HG03139 (cell line): Measurements from ENCODE around the gene PDZK1IP1.
"Not testable (repeated sequence)": the region's sequence is repeated elsewhere in the genome, so short reads cannot be mapped to it uniquely, and the experiment has no call there.

ENCODE experiments used
- ATAC-seq: cut with Tn5 transposase; IDR thresholded peaks from one replicate; pipeline ENCODE4 v1.9.1; 2021; ENCODE audit not compliant: unreplicated experiment

PDZK1IP1 gene

DNA sequence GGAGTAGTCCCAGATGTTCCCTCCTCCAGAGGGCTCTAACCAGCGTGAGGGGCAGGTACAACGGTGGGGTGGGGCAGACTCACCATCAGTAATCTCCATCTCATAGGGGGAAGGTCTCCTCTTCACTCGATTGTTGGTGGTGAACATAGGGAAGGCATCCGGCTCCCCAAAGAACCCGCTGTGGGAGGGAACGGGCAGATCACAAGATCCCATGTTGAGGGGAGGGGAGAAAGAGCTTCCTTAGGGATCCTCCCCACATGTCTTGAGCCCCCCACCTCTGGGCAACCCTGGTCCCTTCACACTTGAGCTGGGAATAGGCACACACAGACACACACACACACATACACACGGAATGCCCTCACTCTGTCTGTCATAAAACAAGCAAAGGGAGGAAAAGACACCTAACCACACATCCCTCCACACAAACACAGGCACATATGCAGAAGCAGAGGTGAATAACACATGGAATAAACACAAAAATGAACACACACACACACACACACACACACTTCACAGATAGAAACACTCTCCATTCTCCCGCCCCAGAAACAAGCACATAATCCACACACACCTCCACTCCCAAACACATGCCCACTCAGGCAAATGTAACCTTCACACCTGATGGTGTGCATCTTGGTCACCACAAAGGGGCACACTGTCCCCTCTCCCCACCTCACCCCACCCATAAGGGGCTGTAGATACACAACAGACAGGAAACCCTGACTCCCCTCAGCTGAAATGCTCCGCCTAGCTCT lies 34.3 kb upstream of the PDZK1IP1 start:
- ATAC-seq: no peak

DNA sequence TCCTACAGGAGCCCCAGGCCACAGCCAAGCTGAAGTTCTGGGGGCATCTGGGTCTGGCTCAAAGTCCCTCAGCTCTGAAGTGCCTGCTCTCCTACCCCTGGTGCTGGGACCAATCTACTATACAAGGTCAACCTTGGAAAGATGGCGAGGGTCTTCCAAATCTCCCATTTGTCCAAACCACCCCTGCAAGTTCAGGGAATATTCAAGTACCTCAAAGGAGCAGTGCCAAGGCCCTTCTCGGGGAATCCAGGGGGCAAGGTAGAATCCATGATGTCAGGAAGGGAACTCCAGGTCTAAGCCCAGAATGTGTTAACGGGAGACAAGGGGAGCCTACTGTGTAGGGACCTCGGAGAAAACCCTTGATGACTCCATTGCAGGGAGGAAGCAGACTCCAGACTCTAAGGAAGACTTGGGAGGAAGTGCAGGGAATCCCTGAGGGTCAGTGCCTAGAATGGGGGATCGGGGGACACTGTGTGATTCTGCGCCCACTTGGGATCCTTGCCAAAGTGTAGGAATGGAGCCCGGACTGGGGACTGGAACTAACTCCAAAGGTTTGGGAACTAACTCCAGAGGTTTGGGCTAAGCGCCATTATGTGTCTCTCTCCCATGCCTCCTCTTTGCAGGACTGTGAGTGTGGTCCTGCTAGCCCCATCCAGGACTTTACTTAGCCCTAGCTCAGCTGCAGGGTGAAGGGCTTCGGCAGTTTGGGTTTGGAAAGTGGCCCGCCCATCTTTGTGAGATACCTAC lies 33.5 kb upstream of the PDZK1IP1 start:
- no peak for ATAC-seq

- no peak for ATAC-seq
These were observed 32.6 kb upstream of the PDZK1IP1 start for GRCh38 chr1:47222476-47222875.

DNA sequence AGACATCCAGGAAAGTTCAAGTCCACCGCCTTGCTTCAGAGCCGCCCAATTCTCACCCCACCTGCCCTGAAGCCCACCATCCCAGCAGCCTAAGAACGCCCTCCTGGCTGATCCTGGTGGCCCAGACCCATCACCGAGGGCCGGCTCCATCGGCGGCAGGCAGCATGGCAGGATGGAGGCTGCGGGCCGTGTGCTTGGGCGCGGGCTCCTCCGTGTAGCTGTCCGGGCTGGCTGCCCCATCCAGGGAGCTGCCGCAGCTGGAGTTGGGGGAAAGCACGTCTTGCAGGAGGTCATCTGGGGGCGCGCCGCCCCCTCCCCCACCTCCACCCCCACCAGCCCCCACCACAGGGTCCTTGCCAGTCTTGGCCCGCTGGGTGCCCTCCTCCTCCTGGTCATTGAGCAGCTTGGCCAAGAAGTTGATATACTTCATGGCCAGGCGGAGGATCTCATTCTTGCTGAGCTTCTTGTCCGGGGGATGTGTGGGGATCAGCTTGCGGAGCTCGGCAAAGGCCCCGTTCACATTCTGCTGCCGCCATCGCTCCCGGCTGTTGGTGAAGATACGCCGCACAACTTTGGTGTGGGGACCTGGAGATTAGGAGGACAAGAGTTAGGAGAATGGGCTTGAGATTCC lies 29.9 kb upstream of the PDZK1IP1 start:
- no peak for ATAC-seq

GRCh38 chr1:47219001-47219400 lies 29.2 kb upstream of the PDZK1IP1 start:
- ATAC-seq: no peak

DNA sequence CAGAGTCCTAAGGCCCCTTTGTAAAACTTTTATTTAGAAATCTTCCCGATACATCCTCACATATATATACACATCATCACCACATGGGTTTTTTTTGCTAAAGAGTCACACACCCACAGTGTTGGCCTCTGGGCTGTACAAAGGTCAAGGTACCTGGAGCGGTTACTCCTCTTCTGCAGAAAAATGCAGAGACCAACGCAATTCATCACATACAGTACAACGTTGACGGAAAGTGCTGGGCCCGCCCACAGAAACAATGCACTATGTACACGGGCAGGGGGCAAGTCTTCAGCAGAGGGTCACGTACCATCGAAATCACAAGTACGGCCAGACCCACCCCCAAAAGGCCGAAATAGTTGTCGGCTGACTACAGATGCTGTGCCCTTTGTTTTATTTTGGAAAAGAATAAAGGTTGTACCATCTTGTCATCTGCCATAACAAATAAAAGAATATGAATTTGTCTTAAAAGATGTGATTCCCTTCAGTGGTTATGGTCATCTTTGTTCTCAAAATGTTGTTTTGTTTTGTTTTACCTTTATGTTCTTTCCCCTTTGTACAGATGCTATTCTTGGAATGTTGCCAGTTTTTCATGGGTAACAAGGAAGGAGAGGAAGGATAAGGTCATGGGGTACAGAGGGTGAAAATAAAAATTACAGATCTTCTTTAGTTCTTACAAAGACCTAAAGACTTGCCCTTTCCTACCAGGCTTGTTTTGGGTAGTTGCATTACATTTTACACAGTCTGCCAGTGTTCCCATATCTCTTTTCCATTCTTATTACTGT lies 26.6 kb upstream of the PDZK1IP1 start:
- no peak for ATAC-seq

DNA sequence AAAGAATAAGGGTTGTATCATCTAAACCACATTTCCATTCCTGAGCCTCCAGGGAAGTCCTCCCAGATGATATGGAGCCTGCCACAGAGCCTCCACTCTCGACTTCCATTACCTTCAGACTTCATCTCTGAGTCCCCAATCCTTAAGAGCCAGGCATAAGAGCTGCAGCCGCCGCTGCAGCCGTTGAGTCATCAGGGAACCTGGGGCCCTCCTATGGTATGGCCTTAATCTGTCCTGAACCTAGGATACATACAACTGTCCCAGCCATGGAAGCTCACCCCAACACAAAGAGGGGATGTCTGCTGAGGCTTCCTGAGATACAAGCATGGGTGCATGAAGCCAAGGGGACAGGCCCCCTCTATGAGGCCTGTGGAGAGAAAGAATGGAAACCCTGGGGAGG lies 25.9 kb upstream of the PDZK1IP1 start:
- no peak for ATAC-seq

- ATAC-seq: no peak
These were observed 24.7 kb upstream of the PDZK1IP1 start for GRCh38 chr1:47214549-47214948.

DNA sequence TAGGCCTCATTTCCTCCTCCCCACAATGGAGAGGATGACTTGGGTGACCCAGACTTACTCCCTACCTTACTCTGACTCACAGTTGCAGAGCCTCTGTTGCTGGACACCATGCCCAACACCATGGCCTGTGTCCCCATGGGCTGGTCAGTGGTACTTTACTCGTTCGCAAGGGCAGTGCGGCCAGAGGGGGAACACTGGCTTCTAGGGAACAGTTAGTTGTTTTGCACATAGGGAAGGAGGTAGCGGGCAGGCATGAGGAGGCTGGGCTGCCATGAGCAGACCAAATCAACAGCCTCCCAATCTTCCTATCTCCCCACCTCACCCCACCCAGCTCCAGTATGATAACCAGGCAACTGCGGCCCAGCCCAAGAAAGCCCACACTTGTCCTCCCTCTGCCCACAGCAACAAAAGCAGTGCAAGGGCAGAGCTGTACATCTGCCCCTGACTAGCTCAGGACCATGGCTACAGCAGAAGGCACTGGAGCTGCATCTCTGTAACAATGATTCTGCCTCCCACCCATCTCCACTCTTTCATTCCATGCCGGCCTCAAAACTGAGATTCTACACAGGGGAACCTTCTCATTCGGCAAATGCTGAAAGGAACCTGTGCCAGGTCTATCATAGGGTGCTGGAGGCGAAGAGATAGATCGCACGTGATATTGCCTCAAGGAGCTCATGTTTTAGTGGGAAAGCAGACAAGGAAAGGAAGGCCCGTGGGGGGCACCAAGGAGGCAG lies 23.6 kb upstream of the PDZK1IP1 start:
- no peak for ATAC-seq

GRCh38 chr1:47212636-47213229 lies 22.9 kb upstream of the PDZK1IP1 start:
- ATAC-seq: no peak

DNA sequence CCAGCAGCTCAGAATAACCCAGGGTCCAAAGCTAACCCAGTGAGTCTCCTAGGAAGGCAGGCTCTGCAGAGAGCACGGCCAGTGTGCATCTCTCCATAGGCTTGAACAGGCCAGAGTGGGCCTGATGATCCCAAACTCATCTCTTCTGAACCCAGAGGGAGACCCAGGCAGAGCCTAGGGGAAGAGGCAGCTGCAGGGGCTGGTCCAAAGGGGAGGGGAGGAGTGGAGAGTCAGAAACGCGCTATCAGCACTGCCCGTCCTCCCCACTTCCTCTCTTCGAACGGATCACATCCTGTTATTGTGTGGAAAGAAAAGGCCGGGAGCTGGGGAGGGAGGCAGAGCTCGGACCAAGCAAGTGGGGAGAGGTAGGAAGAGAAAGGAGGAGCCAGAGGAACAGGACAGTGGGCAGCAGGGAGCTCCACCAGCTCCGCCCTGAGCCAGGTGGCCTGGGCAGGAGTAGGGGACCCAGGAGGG lies 22.0 kb upstream of the PDZK1IP1 start:
- no peak for ATAC-seq

DNA sequence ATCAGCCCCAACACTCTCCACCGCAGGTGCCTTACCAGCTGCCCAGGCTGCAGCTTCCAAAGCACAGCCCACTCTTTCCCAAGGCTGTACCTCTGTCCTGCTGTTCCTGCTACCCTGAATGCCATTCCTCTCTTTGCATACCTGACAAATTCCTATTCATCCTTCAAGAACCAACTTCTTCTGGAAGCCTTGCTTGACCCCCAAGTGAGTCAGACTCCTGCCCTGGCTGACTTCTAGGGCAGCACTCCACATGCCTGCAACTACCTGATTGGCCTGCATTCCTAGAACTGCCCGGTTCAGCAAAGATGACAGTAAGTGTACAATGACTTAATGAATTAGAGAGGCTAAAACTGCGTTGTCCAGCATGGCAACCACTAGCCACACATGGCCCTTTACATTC lies 20.8 kb upstream of the PDZK1IP1 start:
- no peak for ATAC-seq

GRCh38 chr1:47209725-47210325 lies 20.0 kb upstream of the PDZK1IP1 start:
- ATAC-seq: no peak

- no peak for ATAC-seq
These were observed 19.3 kb upstream of the PDZK1IP1 start for GRCh38 chr1:47209091-47209490.

DNA sequence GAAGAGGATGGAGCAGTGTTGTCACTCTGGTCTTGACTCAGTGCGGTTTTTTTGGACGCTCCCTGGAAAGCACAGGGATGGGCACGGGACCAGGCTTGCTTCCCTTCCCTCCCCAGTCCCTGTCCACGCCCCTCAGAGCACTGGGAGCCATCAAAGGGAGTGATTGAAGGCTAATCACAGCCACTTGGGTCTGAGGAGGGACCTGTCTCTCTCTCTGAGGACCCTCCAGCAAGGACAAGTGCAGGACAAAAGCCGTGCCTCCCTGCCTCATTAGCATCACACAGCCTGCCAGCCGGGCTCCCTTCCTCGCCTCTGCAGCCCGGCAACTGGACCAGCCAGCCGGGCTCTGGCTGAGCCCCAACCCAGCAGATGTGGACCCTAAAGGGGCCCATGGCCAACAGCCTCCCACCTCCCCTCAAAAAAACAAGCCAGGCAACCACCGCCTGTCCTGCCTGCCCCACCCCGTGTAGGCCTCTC lies 18.6 kb upstream of the PDZK1IP1 start:
- no peak for ATAC-seq

- ATAC-seq: no peak
These were observed 18.1 kb upstream of the PDZK1IP1 start for GRCh38 chr1:47207803-47208373.

- ATAC-seq: no peak
These were observed 16.1 kb upstream of the PDZK1IP1 start for GRCh38 chr1:47205918-47206317.

- ATAC-seq: not testable (repeated sequence)
These were observed 13.7 kb upstream of the PDZK1IP1 start for GRCh38 chr1:47203504-47203903.

DNA sequence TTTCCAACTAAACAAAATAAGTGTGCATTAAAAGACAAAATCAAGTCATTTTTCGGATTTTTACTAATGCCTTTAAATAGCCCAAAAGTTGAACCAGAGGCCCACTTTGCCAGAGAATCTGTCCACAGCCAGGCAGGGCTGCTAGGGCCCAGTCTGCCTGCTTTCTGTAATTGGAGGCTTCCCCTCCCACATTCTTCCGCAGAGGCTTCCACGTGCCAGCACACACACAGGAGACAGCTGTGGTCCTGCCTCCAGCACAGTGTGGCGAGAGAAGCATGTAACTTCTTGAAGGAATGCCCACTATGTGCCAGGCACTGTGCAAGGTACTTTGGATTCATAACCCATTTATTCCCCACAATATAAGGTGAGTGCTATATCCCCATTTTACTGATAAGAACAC lies 11.3 kb upstream of the PDZK1IP1 start:
- no peak for ATAC-seq
